HEK293T (cell line): ENCODE measurements around the gene BMERB1.

Experiments used
- CTCF ChIA-PET: fragments of 350-600 bp; formaldehyde crosslinking; extraction: SDS; loops from one replicate; lab custom pipeline; 2021; ENCODE audit warnings: antibody characterized with exemption, inconsistent platforms; lab: Yijun Ruan, JAX
- POLR2A ChIA-PET: fragments of 350-600 bp; formaldehyde crosslinking; extraction: SDS; loops from one replicate; lab custom pipeline; 2020; ENCODE audit warnings: antibody characterized with exemption, inconsistent platforms; lab: Yijun Ruan, JAX
- DNase-seq: peaks from one replicate; pipeline ENCODE4 v3.0.0; 2012; ENCODE audit warnings: mixed read lengths; ENCODE audit errors: extremely low spot score
- ARNT ChIP-seq: fragments of 450-650 bp; IDR thresholded peaks from 2 replicates; pipeline ENCODE4 v1.6.1; 2017; ENCODE audit warnings: mild to moderate bottlenecking
- BHLHE40 ChIP-seq: fragments of 450-650 bp; IDR thresholded peaks from 2 replicates; pipeline ENCODE4 v1.6.1; 2016; ENCODE audit warnings: mild to moderate bottlenecking, moderate library complexity, borderline replicate concordance
- CTBP1 ChIP-seq: fragments of 450-650 bp; IDR thresholded peaks from 2 replicates; pipeline ENCODE4 v1.6.1; 2016; ENCODE audit warnings: borderline replicate concordance
- ELF4 ChIP-seq: fragments of 450-650 bp; IDR thresholded peaks from 2 replicates; pipeline ENCODE4 v1.6.1; 2017; ENCODE audit warnings: antibody characterized with exemption
- FOXA1 ChIP-seq: fragments of 450-650 bp; IDR thresholded peaks from 2 replicates; pipeline ENCODE4 v1.6.1; 2016; ENCODE audit warnings: mild to moderate bottlenecking
- FOXK2 ChIP-seq: fragments of 450-650 bp; IDR thresholded peaks from 2 replicates; pipeline ENCODE4 v1.6.1; 2016; ENCODE audit warnings: mild to moderate bottlenecking
- FOXM1 ChIP-seq: fragments of 450-650 bp; IDR thresholded peaks from 2 replicates; pipeline ENCODE4 v1.6.1; 2017; ENCODE audit warnings: mild to moderate bottlenecking, borderline replicate concordance
- HDGF ChIP-seq: fragments of 450-650 bp; IDR thresholded peaks from 2 replicates; pipeline ENCODE4 v1.6.1; 2017; ENCODE audit warnings: antibody characterized with exemption, borderline replicate concordance
- L3MBTL2 ChIP-seq: fragments of 450-650 bp; conservative IDR thresholded peaks from 2 replicates; pipeline ENCODE4 v1.6.1; 2016; ENCODE audit warnings: mild to moderate bottlenecking
- LEF1 ChIP-seq: fragments of 450-650 bp; IDR thresholded peaks from 2 replicates; pipeline ENCODE4 v1.6.1; 2017; ENCODE audit warnings: mild to moderate bottlenecking, borderline replicate concordance
- NFRKB ChIP-seq: fragments of 450-650 bp; IDR thresholded peaks from 2 replicates; pipeline ENCODE4 v1.6.1; 2016; ENCODE audit warnings: mild to moderate bottlenecking, moderate library complexity
- PKNOX1 ChIP-seq: fragments of 450-650 bp; IDR thresholded peaks from 2 replicates; pipeline ENCODE4 v1.6.1; 2016
- SP1 ChIP-seq: fragments of 450-650 bp; IDR thresholded peaks from 2 replicates; pipeline ENCODE4 v1.6.1; 2017
- SUZ12 ChIP-seq: fragments of 450-650 bp; IDR thresholded peaks from 2 replicates; pipeline ENCODE4 v1.6.1; 2016; ENCODE audit warnings: mild to moderate bottlenecking
- TARDBP ChIP-seq: fragments of 450-650 bp; IDR thresholded peaks from 2 replicates; pipeline ENCODE4 v1.6.1; 2016
- ZNF384 ChIP-seq: fragments of 450-650 bp; IDR thresholded peaks from 2 replicates; pipeline ENCODE4 v1.6.1; 2016

Gene BMERB1

DNA sequence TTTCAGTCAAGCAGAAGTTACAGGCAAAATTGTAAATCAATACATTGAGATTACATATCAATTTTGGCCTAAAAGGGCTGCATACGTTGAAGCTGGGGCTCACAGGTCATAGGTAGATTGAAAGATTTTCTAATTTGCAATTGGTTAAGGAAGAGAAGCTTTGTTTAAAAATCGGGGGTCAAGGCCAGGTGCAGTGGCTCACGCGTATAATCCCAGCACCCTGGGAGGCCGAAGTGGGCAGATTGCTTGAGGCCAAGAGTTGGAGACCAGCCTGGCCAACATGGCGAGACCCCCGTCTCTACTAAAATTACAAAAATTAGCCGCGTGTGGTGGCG lies 140.2 kb downstream of the BMERB1 start:
- TF ChIP-seq NFRKB (no peak), HDGF (no peak), SUZ12 (no peak), FOXK2 (no peak), ELF4 (no peak), FOXM1 (no peak), LEF1 (no peak), L3MBTL2 (no peak), FOXA1 (no peak), TARDBP (no peak), ARNT (no peak), BHLHE40 (no peak)
- POLR2A ChIA-PET, result no interaction called here
- CTCF ChIA-PET, result no interaction called here
- DNase-seq, result no peak

GRCh38 chr16:15575293-15576049 lies 141.1 kb downstream of the BMERB1 start:
- ChIA-PET POLR2A (no interaction called here), CTCF (no interaction called here)
- TF ChIP-seq ELF4, result no peak
- TF ChIP-seq ZNF384, result no peak
- TF ChIP-seq HDGF, result no peak
- TF ChIP-seq SP1, result no peak
- TF ChIP-seq FOXA1, result no peak
- TF ChIP-seq FOXM1, result no peak
- TF ChIP-seq CTBP1, result no peak
- no peak for TF ChIP-seq ARNT
- TF ChIP-seq FOXK2, result no peak
- no peak for TF ChIP-seq PKNOX1
- TF ChIP-seq SUZ12, result no peak
- no peak for DNase-seq

DNA sequence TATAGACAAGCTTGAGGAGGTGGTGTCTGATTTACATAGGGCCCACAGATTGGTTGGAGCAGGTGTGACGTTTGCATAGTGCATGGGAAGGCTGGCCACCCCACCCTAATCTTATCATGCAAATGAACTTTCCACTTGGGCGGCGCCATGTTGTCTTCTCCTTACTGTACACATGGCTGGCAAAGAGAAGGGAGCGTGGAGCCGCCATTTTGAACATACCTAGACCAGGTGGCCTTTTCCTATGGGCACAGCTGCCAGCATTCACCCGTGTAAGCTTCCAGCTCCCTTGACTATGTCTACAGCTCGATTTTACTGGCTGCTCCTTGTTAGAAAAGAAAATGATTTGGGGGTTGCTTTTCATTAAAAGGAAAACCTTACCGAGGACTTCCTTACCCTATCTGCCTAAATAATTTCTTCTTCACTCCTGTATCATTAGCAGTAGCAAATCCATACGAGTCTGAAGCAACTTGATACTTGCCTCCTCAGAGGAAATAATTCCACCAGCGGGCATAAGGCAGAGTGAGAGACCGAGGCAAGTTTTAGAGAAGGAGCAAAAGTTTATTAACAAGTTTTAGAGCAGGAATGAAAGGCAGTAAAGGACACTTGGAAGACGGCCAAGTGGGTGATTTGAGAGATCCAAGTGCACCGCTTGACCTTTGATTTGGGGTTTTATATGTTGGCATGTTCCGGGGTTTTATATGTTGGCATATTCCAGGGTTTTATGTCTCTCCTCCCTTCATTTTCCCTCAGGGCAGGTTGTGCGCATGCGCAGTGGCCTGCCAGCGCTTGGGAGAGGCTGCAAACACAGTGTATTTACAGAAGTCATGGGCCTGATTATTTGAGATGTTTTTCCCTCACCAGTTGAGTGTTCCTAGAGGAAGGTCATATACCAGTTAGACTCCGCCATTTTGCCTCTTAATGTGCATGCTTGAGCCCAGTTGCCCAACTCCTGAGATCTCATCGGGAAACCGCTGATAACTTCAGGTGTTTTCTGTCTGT lies 142.9 kb downstream of the BMERB1 start:
- no peak for TF ChIP-seq NFRKB
- TF ChIP-seq SP1, result no peak
- no peak for TF ChIP-seq FOXK2
- TF ChIP-seq ZNF384, result no peak
- TF ChIP-seq FOXM1, result no peak
- DNase-seq, result no peak
- ChIA-PET POLR2A (no interaction called here), CTCF (no interaction called here)

GRCh38 chr16:15578824-15579223 lies 144.4 kb downstream of the BMERB1 start:
- POLR2A ChIA-PET, result no interaction called here
- DNase-seq, result no peak
- CTCF ChIA-PET, result no interaction called here
- TF ChIP-seq FOXM1, result no peak
- no peak for TF ChIP-seq SP1
- TF ChIP-seq FOXA1, result no peak
- no peak for TF ChIP-seq NFRKB
- no peak for TF ChIP-seq FOXK2
- TF ChIP-seq ELF4, result no peak
- TF ChIP-seq L3MBTL2, result no peak
- no peak for TF ChIP-seq SUZ12
- TF ChIP-seq PKNOX1, result no peak
- TF ChIP-seq BHLHE40, result no peak
- no peak for TF ChIP-seq ARNT
- no peak for TF ChIP-seq TARDBP
- TF ChIP-seq ZNF384, result no peak
- TF ChIP-seq LEF1, result no peak

DNA sequence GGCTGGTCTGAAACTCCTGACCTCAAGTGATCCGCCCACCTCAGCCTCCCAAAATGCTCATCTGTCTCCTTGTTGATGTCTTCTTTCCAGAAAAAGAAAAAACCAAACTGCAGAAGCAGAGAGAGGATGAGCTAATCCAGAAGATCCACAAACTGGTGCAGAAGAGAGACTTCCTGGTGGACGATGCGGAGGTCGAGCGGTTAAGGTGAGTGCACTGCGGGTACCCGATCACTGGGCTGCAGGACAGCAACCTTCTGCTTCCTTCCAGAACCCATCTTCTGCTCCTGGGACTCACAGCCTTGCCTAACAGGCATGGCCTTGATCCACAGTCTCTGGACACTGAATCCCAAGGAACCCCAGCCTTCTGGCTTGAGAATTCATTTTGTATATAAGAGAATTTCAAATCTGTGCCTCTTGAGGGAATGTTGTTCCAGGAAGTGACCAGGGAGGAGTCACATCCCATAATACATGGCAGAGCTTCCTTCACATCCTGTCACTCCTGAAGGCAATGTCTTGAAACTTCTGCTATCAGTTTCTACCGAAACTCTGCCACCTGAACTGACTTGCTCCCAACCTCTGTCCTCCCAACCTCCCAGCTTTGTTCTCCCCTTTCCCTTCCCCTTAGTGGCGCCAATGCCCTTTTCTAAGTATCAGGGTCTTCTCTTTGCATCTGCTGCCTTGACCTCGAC lies 146.9 kb downstream of the BMERB1 start:
- ChIA-PET CTCF (no interaction called here), POLR2A (no interaction called here)
- TF ChIP-seq SP1 (no peak), BHLHE40 (no peak), CTBP1 (no peak), ARNT (no peak), FOXK2 (no peak), FOXM1 (no peak), SUZ12 (no peak), NFRKB (no peak)
- no peak for DNase-seq

DNA sequence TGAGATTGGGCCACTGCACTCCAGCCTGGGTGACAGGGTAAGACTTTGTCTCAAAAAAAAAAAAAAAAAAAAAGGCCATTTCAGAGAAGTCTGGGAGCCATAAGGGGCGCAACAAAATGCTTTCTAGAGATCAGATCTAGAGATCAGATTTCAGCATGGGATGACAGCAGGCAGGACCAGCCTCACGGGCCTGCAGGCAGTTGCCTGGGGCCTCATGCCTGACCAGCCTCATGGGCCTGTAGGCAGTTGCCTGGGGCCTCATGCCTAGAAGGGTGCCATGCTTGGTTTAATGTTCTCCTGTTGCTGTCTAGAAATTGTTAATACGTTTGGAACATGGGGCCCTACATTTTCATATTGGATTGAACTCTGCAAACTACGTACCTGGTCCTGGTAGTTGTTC lies 149.1 kb downstream of the BMERB1 start:
- no peak for DNase-seq
- POLR2A ChIA-PET, result no interaction called here
- TF ChIP-seq LEF1 (no peak), ELF4 (no peak)
- CTCF ChIA-PET, result no interaction called here
